GM19397 (cell line): ENCODE results near the gene RNASEH2B.

Source experiments
- ATAC-seq: cut with Tn5 transposase; IDR thresholded peaks from one replicate; pipeline ENCODE4 v1.9.1; 2021; ENCODE audit warnings: mild to moderate bottlenecking, moderate library complexity; ENCODE audit not compliant: unreplicated experiment

RNASEH2B gene

DNA sequence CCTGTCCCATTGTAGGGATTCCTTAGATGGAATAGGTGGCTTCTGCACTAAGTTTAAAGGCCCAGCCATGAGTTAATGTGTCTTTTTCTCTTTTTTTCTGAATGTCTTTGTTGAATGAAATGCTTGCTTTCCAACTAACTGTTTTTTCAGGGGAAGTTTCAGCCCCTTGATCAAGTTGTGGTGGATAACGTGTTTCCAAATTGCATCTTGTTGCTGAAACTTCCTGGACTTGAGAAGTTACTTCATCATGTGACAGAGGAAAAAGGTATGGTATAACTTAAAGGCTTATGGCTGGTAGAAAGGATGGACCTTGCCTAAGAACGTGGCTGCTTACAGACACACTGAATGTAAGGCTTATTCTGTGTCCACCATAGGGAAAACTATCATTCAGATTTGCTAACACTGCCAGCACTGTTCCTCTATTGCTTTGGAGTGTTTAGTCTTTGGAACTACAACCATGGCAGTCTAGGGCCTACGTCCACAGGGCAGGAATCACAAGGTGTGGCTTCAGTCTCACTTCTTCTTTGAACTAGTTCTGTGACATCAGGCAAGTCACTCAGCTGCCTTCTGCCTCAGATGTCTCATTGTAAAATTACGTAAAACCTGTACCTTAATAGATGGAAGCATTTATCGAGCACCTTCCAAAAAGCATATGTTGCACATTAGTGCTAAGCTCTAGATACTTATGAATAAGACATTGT, 25.3 kb downstream of the RNASEH2B start:
- ATAC-seq = no peak

DNA sequence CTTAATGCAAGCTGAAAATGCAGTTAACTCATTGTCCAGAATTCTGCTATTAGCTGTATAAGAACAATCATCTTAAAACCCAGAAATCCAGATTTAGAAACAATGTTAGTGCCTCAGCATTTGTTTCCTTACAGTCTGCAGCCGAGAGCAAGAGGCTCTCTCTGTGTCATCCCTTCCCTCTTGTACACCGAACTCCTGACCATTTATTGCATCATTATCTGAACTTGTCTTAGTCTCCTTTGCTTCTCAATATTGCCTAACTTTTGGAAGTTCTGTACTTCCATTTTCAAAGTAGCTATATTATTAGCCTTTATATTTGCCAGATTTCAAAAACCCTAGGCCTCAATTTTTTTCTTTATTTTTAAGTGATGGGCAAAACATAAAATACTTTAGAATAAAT, 27.1 kb downstream of the RNASEH2B start:
- no peak for ATAC-seq

DNA sequence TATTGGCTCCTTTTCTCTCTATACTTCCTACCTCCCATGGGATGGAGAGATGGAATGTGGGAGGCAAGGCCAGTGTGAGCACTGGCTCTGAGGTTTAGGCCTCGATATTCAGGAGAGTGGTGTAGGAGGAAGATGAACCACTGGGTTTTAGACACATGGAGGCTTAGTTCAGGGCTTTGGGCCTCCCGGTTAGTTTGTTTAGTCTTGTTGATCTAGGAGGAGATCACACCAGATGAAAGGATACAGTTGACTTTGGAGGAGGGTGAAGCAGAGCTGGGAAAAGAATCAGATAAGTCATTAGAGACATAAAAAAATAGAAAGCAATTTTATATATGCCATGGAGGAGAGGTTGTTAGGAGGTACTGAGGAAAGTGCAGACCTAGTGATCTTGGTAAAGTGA, 30.9 kb downstream of the RNASEH2B start:
- ATAC-seq = no peak

DNA sequence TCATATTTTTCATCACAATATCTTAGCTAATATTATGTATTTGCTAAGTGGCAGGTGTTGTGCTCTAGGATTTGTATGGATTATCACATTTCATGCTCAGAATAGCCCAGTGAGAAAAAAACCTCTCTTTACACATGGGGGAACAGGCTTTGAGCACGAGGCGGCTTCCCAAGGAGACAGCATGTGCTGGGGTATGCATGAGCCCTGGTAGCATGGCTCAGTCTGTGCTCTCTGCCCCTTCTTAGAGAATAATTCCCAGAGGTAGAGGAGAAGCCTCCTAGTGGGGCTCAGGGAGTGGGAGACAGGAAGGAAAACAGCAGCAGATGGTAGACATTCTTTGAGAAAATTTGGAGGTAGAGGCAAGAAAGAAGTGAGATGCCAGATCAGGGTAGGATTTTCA, 31.6 kb downstream of the RNASEH2B start:
- no peak for ATAC-seq

DNA sequence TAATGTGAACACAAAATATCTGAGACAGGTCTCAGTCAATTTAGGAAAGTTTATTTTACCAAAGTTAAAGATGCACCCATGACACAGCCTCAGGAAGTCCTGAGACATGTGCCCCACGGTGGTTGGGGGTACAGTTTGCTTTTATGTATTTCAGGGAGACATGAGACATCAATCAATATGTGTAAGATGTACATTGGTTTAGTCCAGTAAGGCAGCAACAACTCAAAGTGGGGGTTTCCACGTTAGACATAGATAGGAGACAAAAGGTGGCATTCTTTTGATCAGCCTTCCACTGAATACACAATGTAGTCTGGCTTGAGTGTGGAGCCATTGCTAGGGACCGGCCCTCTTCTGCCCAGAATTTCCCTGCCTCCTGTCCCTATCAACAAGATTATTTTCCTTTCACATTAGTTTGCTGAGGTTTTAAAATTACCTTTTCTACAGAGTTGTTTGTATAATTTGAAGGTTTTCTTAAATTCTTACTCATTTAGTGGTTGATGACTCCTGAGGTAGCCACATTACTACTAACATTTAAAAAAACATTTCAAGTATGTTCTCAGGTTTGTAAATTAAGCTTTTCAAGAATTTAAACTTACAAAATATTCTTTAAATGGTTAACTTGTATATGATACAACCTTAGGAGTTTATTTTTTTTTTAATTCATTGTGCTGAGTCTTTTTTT, 33.2 kb downstream of the RNASEH2B start:
- no peak for ATAC-seq

DNA sequence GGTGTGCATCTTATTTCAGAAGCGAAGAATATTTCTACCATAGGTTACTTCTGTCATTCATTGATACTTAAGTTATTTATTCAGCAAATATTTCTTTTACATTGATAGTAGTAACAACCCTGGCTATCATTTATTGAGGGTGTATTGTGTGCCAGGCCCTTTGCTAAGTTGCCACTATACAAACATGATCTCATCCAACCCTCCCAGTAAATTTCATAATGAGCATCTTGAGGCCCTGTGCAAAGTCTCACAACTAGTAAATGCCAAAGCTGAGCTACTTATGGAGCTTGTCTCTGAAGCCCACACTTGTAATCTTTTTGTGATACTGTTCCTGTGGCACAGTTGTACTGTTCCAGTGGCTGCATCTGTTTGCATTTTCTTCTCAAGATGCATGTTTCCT, 36.1 kb downstream of the RNASEH2B start:
- no peak for ATAC-seq

DNA sequence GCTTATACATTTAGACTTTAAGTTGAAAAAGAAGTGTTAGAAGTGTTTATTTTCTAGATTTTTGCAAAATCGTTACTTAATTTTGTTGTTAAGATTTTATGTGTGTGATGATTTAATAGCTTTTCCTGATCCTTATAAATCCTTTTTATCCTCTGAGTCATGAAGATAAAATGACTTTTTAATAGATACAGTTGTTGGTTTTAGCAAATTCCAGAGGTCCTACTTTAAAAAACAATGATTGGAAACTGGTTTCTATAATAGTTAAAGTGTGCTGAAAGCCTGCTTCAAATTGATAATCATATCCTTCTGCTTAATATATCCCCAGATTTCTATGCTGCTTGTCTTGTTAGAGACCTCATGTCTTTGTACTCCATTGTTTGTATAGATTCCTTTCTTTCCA, 39.0 kb downstream of the RNASEH2B start:
- ATAC-seq = no peak

DNA sequence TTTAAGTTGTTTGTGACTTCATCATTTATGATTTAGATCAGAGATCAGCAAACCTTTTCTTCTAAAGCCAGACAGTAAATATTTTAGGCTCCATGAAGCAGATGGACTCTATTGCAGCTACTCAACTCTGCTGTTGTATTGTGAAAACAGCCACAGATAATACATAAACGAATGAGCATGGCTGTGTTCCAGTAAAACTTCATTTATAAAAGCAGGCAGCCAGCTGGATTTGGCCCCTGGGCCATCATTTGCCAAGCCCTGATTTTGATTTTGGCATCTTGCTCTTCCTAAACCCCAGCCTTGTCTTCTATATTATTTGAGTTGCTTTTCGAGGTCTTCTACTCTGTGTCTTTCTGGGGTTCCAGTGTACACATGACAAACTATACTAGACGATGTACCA, 41.3 kb downstream of the RNASEH2B start:
- ATAC-seq = no peak

DNA sequence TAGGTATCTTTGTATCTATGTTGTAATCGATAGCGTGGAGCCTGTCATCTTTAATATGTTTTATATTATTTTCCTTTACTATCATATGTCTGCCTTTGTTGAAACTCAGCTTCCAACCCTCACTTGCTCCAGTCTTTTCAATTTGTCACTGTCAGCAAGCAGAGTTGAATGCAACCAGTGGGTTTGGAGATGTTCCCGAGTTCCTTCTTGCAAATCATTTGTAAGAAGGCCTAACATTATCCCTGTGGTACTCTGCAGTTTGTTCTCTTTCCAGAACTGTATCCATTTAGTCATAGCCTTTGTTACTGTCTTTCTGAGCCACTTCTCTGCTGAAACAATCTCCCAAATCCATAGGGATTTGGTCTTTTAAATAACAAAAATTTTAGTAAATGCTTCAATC, 41.8 kb downstream of the RNASEH2B start:
- ATAC-seq = no peak

DNA sequence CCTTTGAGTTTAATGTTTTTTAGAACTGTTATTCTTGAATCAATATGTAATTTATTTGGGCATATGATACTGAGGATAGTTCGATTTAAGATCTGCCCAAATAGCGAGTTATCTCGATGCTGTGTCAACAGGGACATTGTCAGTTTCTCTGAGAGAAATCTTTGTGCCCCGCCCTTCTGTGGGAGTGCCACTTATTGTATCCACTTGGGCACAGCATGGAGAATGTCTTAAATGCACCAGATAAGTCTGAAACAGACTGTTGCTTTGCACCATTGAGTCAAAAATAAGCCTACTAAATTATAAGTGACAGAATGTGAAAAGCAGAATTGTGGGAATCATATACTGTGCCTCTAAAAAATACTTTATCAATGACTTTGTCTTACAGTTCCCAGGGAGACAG, 45.6 kb downstream of the RNASEH2B start:
- ATAC-seq = no peak

DNA sequence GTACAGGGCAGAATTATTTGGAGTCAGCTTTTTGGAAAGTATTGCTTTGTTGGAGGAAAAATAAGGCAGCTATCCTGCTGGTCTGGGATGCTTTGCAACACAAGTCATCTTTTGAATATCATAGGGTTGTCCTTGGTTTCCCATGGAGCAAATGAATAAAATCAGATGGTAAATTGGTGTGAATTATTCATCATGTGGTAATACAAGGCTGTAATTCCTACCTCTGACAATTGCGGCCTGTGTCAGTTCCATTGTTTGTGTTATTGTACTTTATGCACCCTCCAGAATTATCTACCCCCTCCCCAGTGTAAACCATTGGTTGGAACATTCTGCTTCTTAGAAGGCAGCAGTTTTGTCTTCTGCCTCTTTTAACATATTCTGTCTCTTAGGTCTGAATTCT, 46.2 kb downstream of the RNASEH2B start:
- ATAC-seq = no peak

DNA sequence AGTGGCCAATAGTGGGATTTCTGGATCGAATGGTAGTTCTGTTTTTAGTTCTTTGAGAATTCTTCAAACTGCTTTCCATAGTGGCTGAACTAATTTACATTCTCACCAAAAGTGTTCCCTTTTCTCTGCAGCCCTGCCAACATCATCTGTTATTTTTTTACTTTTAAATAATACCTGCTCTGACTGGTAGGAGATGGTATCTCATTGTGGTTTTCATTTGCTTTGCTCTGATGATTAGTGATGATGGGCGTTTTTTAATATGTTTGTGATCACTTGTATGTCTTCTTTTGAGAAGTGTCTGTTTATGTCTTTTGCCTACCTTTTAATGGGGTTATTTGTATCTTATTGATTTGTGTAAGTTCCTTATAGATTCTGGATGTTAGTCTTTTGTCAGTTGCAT, 48.0 kb downstream of the RNASEH2B start:
- no peak for ATAC-seq

DNA sequence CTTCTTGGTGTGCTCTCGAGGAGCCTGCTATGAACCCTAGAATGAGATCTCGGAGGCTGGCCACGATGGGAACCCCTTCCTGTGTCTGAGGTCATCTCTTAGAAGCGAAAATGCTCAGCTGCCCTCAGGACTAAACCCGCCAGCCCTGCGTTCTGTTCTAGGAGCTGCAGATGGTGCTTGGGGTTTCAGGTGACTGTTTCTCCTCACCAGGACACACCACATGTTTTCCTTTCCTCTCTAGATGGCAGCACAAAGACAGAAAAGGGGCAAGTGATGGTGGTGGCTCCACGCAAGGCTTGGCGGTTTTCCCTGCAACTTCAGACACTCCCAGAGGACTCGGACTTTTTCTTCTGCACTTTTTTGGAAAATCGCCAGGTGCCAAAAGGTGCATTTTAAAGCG, 60.1 kb downstream of the RNASEH2B start:
- ATAC-seq = no peak

DNA sequence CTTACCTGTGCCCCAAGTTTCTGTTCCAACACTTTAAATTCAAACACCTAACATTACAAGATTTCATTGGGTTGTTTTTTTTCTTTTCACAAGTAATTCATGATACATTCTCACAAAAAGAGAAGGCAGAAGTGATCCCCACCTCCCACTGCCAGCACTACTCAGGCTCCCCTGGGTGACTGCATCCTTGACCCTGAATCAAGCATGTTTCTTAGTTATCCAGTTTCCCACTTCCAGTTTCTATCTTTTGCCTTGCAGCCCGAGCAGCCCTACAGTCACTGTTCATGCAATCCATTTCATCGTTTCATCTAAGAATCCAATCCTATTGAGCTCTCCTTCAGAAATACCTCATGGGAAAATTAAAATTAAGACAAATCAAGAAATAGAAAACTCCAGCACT, 61.4 kb downstream of the RNASEH2B start:
- ATAC-seq = no peak

DNA sequence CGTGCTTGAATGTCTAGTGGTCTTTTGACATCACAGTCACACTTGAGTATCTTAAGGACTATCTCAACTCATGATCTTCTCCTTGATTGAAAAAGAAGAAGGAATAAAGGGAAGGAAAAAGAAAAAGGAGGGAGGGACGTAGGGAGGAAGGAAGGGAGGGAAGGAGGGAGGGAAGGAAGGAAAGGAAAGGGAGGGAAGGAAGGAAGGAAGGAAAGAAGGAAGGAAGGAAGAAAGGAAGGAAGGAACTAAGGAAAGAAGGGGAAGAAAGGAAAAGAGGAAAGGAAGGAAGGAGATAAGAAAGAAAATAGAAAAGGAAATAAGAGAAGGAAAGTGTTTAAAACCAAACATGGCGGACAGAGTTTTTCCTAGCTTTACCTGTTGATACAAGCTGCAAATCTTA, 64.7 kb downstream of the RNASEH2B start:
- ATAC-seq = no peak

DNA sequence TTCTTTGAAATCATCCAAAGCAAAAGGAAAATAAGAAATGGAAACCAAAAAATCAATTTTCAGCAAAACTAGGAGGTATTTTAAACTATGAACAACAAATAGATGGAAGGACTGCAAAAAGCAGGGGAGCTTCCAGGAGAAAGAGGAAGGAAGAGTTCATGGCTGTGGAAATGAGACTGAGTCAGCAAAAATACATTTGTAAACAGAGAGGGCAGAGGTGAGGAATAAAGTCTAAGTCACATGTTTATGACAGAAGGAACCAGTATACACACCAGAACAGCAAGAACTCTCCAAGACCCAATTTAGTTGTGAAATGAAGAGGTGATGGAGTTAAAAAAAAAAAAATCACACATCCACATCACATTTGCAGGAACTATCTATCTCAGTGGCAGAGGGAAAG, 69.6 kb downstream of the RNASEH2B start:
- ATAC-seq = no peak

DNA sequence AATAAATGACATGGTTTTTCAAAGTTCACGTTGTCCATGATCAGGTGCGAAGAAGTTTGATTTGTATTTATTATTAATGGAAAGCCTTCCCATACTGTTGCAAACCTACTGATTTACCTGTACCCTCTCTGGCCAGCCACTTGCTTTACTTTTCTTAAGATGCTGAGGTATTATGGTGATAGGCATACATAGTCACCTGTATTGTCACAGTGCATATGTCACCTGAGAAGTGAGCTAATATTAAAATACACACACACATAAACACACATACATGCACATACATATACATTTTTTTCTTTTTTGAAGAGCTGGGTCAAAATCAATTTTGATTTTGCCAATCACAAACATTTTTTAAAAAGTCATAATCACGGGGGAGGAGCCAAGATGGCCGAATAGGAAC, 72.1 kb downstream of the RNASEH2B start:
- ATAC-seq = no peak

DNA sequence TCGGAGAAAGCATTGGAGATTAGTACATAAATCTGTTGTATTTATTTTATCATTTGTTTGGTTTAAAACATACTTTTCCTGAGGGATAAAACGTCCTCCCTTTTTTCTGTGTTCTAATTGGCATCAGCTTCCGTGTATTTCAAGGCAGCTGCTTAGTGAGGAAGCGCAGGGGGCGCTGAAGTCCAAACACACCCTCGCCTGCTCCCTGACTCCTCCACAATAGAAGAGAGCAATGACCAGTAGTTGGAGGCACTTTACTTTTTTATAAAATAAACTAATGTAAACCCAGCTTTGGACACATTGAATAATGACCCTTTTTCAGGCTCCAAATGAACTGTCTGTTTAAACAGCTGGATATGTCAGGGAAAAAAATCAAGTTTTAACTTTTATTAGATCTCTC, 79.9 kb downstream of the RNASEH2B start:
- ATAC-seq = no peak

DNA sequence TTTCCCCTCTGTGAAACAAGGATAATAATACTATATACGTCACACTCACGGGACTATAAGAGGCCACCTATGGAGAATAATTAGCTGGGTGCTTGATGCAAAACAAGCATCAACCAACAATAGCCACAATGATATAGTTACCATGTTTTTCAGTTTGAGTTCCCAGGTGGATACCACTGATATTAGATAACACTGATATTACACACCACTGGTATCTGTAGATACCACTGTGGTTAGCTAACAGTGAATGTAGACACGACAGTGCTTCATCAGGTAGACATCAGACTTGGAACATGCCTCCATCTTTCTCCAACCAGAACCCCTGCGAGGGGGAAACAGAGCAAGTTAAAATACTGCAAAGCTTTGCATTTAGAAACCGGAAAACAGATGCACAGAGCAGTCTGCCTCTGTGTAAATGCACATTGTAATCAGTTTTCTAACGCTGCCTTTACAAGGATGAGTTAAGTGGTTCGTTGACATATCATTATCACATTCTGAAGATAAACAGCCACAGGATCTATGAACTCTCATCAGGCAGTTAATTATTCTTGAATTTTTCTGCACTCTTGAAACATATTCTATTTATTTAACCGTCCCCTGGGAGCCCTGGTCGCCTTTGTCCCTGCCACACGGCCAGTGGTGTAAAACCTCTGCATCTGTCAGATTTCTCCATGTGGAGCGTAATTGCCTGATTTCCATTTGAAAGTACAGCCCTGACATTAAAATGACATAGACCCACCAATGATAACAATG, 80.7 kb downstream of the RNASEH2B start:
- ATAC-seq = no peak

DNA sequence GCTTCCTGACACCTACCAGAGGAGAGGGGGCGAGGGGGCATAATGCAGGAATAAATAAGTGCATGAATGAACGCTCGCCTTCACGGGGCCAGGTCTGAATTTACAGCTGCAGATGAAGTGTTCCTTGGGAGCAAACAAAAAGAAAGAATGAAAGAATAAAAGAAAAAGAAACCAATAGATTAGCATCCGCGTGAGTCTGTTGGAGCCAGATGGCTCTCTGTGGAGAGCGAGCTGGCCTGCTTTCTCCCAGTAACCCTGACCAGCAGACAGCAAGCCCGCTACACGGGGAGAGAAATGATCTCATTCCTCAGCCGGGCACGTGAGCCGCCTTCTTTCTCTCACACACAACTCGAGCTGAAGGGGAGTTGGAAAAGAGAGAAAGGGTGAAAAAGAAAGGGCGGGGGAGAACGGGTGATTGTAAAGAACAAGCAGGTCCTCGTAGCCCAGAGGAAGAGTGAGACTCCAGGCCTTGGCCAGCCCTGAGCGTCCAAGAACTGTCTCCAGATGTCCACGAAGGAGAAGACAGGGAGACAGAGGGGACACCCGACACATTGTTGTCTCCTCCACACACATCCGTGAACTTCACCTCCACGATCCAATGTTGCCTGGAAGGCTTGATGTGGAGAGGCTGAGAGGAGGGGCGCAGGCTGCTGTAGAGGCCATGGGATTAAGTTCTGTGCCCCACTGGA, 81.4 kb downstream of the RNASEH2B start:
- ATAC-seq = no peak
